Transverse colon (tissue), 4 donors: ENCODE data around the gene AADACL3. TPM values are rescaled to one million over a fixed set of nuclear protein-coding genes. Genes with fewer than 3 reads are reported as not detected.

Experiments used
- DNase-seq: peaks from one replicate; pipeline ENCODE4 v3.0.0-alpha.2; 2019
- H3K27ac ChIP-seq, 4 donors: fragments of 200-600 bp; sonication (generic); 2 replicates each; pipeline ENCODE4 v1.5.1; 2016 to 2018; ENCODE audit warnings: inconsistent platforms in 4 of 4
- H3K27me3 ChIP-seq: fragments of 200-600 bp; sonication (generic); 2 replicates; pipeline ENCODE4 v1.5.1; 2017; ENCODE audit warnings: inconsistent platforms
- H3K36me3 ChIP-seq, 4 donors: fragments of 200-600 bp; sonication (generic); 2 replicates each; pipeline ENCODE4 v1.5.1; 2017 to 2019; ENCODE audit warnings: inconsistent platforms in 4 of 4
- H3K4me1 ChIP-seq, 4 donors: fragments of 200-600 bp; sonication (generic); 2 replicates each; pipeline ENCODE4 v1.5.1; 2017 to 2020; ENCODE audit warnings: inconsistent platforms in 4 of 4
- H3K4me3 ChIP-seq, 4 donors: fragments of 200-600 bp; sonication (generic); 1 replicate in 1 of 4; 2 replicates in 3 of 4; pipeline versions ENCODE4 v1.5.1 to v1.6.1; 2017 to 2019; ENCODE audit warnings: inconsistent platforms in 4 of 4
- H3K9me3 ChIP-seq, 2 donors: fragments of 200-600 bp; sonication (generic); 2 replicates each; pipeline ENCODE4 v1.5.1; 2017 to 2019; ENCODE audit warnings: inconsistent platforms in 2 of 2
- CTCF ChIP-seq, 5 experiments: fragments of 200-600 bp in 3 of 5; fragments of 450-650 bp in 2 of 5; sonication (generic) in 3 of 5; IDR thresholded peaks; 1 replicate in 2 of 5; 2 replicates in 3 of 5; pipeline ENCODE4 v1.5.1; 2016 to 2017; ENCODE audit warnings: antibody characterized with exemption in 5 of 5, inconsistent platforms in 3 of 5, mild to moderate bottlenecking in 2 of 5, moderate library complexity in 1 of 5
- EP300 ChIP-seq: sonication (generic); formaldehyde crosslinking; IDR thresholded peaks from one replicate; pipeline ENCODE4 v1.6.1; 2017; ENCODE audit warnings: antibody characterized with exemption, low read depth
- POLR2A ChIP-seq: fragments of 450-650 bp; IDR thresholded peaks from one replicate; pipeline ENCODE4 v1.6.1; 2016; ENCODE audit warnings: antibody characterized with exemption, mild to moderate bottlenecking, moderate library complexity
- POLR2AphosphoS5 ChIP-seq, 3 donors: sonication (generic); formaldehyde crosslinking; IDR thresholded peaks; one replicate each; pipeline ENCODE4 v1.6.1; 2016; ENCODE audit warnings: antibody characterized with exemption in 3 of 3
- WGBS, 2 donors: methylation state at CpG; one replicate each; pipeline ENCODE4 v1.1.5; 2018; ENCODE audit warnings: low coverage in 1 of 2; 5-methylcytosine and 5-hydroxymethylcytosine counted together
- in situ Hi-C, 4 donors: fragments of 200-750 bp; cut with MboI; loops; one replicate each; pipeline versions ENCODE4 v1.15.0 to v1.15.1; 2017; ENCODE audit warnings: low sequenced_read_pairs in 3 of 4, low pct_ligation_motif_present in 1 of 4, low pct_unique_long_range_greater_than_20kb in 1 of 4
- intact Hi-C: fragments of 100-400 bp; cut with DNase I; formaldehyde crosslinking; loops from one replicate; pipeline ENCODE4 v1.15.1; 2023; ENCODE audit warnings: low total_unique reads
- total RNA-seq, 4 donors: library from RNA; depleted of rRNA; stranded (reverse); fragments of >200 nt; gene quantifications; one replicate each; pipeline ENCODE4 v1.1.0, GENCODE V29; 2016

The AADACL3 gene
- total RNA-seq, 4 donors from 2014 or later: not detected

- H3K9me3 ChIP-seq: peaks cover 0 to 10% of the 10 kb centered on the region in 2 donors
- no peak for DNase-seq
- no peak overlapping the region for H3K4me3 ChIP-seq
- WGBS, 2 donors: 84 to 100% methylated on average over 1 to 3 of the region's 3 CpGs
- in situ Hi-C loops: no loop called here
- H3K27ac ChIP-seq: no peak overlapping the region
- no peak for TF ChIP-seq CTCF (IDR thresholded peaks at IDR 0.05)
- no peak for TF ChIP-seq POLR2A
- no peak for TF ChIP-seq POLR2AphosphoS5 (IDR thresholded peaks at IDR 0.05)
- TF ChIP-seq EP300: no peak
- no peaks in the 10 kb centered on the region for H3K36me3 ChIP-seq
- no peaks in the 10 kb centered on the region for H3K4me1 ChIP-seq
- intact Hi-C loops: no loop called here
- no peaks in the 10 kb centered on the region for H3K27me3 ChIP-seq
These were observed 9.8 kb upstream of the AADACL3 start for GRCh38 chr1:12706061-12706460.

- Histone ChIP-seq H3K27me3 (no peaks in the 10 kb centered on the region), H3K9me3 (peaks cover 0 to 5% of the 10 kb centered on the region in 2 donors), H3K36me3 (no peaks in the 10 kb centered on the region), H3K4me1 (no peaks in the 10 kb centered on the region), H3K27ac (no peak overlapping the region), H3K4me3 (no peak overlapping the region)
- in situ Hi-C loops (no loop called here), intact Hi-C loops (no loop called here)
- peak; percentile 10 for DNase-seq
- TF ChIP-seq CTCF (IDR thresholded peaks at IDR 0.05): no peak
- no peak for TF ChIP-seq POLR2AphosphoS5 (IDR thresholded peaks at IDR 0.05)
- TF ChIP-seq POLR2A: no peak
- TF ChIP-seq EP300: no peak
- 24 to 46% methylated on average over 4 of the region's 4 CpGs for WGBS, 2 donors
These were observed 7.4 kb upstream of the AADACL3 start for GRCh38 chr1:12708396-12709090.

GRCh38 chr1:12709091-12709491, 6.8 kb upstream of the AADACL3 start:
- no peaks in the 10 kb centered on the region for H3K4me1 ChIP-seq
- TF ChIP-seq EP300 (no peak), CTCF (IDR thresholded peaks at IDR 0.05) (no peak), POLR2A (no peak), POLR2AphosphoS5 (IDR thresholded peaks at IDR 0.05) (no peak)
- H3K27ac ChIP-seq: no peak overlapping the region
- intact Hi-C loops (no loop called here), in situ Hi-C loops (no loop called here)
- H3K9me3 ChIP-seq: no peaks in the 10 kb centered on the region
- H3K4me3 ChIP-seq: no peak overlapping the region
- WGBS, 2 donors: 13% methylated on average over 1 of the region's 1 CpG; no CpG with 5 or more reads in 1 of the 2 donors
- H3K27me3 ChIP-seq: no peaks in the 10 kb centered on the region
- DNase-seq: no peak
- H3K36me3 ChIP-seq: no peaks in the 10 kb centered on the region

GRCh38 chr1:12709696-12710095, 6.2 kb upstream of the AADACL3 start:
- H3K9me3 ChIP-seq: no peaks in the 10 kb centered on the region
- no peak overlapping the region for H3K4me3 ChIP-seq
- no peak for DNase-seq
- H3K4me1 ChIP-seq: no peaks in the 10 kb centered on the region
- 82% methylated on average over 3 of the region's 3 CpGs; no CpG with 5 or more reads in 1 of the 2 donors for WGBS, 2 donors
- no peak for TF ChIP-seq POLR2A
- TF ChIP-seq CTCF (IDR thresholded peaks at IDR 0.05): no peak
- no peak for TF ChIP-seq POLR2AphosphoS5 (IDR thresholded peaks at IDR 0.05)
- TF ChIP-seq EP300: no peak
- in situ Hi-C loops (no loop called here), intact Hi-C loops (no loop called here)
- H3K27me3 ChIP-seq: no peaks in the 10 kb centered on the region
- no peak overlapping the region for H3K27ac ChIP-seq
- no peaks in the 10 kb centered on the region for H3K36me3 ChIP-seq
